Anterior cingulate cortex (tissue), 58 donors: ENCODE measurements around the gene FAM193B.
"Not testable (repeated sequence)": the region's sequence is repeated elsewhere in the genome, so short reads cannot be mapped to it uniquely, and the experiment has no call there.

ENCODE experiments used
- DNase-seq, 58 donors: peaks; one replicate each; lab custom pipeline; 2025; lab: John Stamatoyannopoulos, UW

FAM193B gene

GRCh38 chr5:177588413-177588909 is 34.1 kb upstream of the FAM193B start:
- no peak for DNase-seq

- no peak for DNase-seq
Observed at GRCh38 chr5:177578316-177578715, 24.0 kb upstream of the FAM193B start.

GRCh38 chr5:177576169-177576568 is 21.8 kb upstream of the FAM193B start:
- no peak for DNase-seq

- no peak for DNase-seq
Observed at GRCh38 chr5:177575488-177575887, 21.1 kb upstream of the FAM193B start.

GRCh38 chr5:177569894-177570293 is 15.5 kb upstream of the FAM193B start:
- DNase-seq, result no peak

GRCh38 chr5:177568326-177568725 is 14.0 kb upstream of the FAM193B start:
- DNase-seq, result no peak

- no peak for DNase-seq
Observed at GRCh38 chr5:177565046-177565445, 10.7 kb upstream of the FAM193B start.

- not testable (repeated sequence) for DNase-seq
Observed at GRCh38 chr5:177559446-177559941, 5.1 kb upstream of the FAM193B start.

- DNase-seq, result no peak
Observed at GRCh38 chr5:177557796-177558195, 3.4 kb upstream of the FAM193B start.

- DNase-seq, result no peak
Observed at GRCh38 chr5:177557041-177557647, 2.8 kb upstream of the FAM193B start.

GRCh38 chr5:177555665-177556064 is 1.3 kb upstream of the FAM193B start:
- no peak for DNase-seq

GRCh38 chr5:177555228-177555627 is 865 bp upstream of the FAM193B start:
- no peak for DNase-seq

GRCh38 chr5:177553671-177554429 is 513 bp downstream of the FAM193B start:
- DNase-seq, result peak in 27 of 58 donors; percentile 22 to 64 (median 46)

GRCh38 chr5:177552839-177553455 is 1.4 kb downstream of the FAM193B start:
- DNase-seq, result peak in 28 of 58 donors; percentile 3 to 74 (median 18)

GRCh38 chr5:177550122-177550521 is 4.2 kb downstream of the FAM193B start:
- no peak for DNase-seq

- DNase-seq, result no peak
Observed at GRCh38 chr5:177548495-177548894, 5.9 kb downstream of the FAM193B start.

- DNase-seq, result peak in 2 of 58 donors; percentile 10 to 36
Observed at GRCh38 chr5:177547736-177548135, 6.6 kb downstream of the FAM193B start.

- DNase-seq, result peak in 17 of 58 donors; percentile 6 to 71 (median 34)
Observed at GRCh38 chr5:177546258-177546741, 8.1 kb downstream of the FAM193B start.

GRCh38 chr5:177545487-177546257 is 8.7 kb downstream of the FAM193B start:
- DNase-seq, result no peak

- no peak for DNase-seq
Observed at GRCh38 chr5:177542816-177543465, 11.4 kb downstream of the FAM193B start.
